GM21390 (cell line): Measurements from ENCODE around the gene NCOA4.
"Not testable (repeated sequence)": the region's sequence is repeated elsewhere in the genome, so short reads cannot be mapped to it uniquely, and the experiment has no call there.

ENCODE experiments used
- ATAC-seq: cut with Tn5 transposase; IDR thresholded peaks from one replicate; pipeline ENCODE4 v1.9.1; 2021; ENCODE audit not compliant: unreplicated experiment

Gene NCOA4

DNA sequence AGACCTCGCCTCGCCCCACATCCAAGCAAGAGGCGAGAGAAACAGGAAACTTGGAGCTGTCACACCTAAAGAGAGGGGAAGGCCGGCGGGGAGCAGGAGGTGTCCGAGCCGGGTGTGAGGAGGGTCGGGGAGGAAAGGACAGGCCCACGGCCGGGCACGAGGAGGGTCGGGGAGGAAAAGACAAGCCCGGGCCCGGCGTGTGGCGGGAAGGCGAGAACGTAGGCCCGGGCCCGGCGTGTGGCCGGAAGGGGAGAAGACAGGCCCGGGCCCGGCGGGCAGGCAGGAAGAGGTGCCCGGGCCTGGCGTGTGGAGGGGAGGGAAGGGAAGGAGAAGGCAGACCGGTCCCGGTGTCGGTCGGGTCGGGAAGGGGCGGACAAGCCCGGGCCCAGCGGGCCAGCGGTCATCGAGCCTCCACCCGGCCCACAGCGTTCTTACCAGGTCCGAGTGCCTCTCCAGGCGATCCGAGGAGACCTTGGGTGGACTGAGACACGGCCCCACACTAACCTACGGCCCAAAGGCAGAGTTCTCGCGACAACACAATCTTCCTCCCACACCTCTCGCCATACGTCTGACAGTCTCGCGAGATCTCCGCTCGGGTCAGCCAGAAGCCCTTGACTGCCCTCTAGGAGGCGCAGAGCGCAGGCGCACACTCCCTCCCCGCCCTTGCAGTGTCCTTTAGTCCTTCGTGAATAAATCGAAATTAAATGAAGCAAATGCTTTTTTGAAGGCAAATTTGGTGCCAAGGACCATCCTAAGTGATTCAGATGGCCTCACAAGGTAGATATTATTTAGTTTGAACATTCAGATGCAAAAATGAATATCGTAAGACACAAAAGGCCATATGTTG is at the start of gene NCOA4:
TSS of gene NCOA4 (minus strand) at position 533 of the 847 bp plus-strand sequence. CDS start 13,943 bp downstream, outside the sequence.
- peak; percentile 98 for ATAC-seq

DNA sequence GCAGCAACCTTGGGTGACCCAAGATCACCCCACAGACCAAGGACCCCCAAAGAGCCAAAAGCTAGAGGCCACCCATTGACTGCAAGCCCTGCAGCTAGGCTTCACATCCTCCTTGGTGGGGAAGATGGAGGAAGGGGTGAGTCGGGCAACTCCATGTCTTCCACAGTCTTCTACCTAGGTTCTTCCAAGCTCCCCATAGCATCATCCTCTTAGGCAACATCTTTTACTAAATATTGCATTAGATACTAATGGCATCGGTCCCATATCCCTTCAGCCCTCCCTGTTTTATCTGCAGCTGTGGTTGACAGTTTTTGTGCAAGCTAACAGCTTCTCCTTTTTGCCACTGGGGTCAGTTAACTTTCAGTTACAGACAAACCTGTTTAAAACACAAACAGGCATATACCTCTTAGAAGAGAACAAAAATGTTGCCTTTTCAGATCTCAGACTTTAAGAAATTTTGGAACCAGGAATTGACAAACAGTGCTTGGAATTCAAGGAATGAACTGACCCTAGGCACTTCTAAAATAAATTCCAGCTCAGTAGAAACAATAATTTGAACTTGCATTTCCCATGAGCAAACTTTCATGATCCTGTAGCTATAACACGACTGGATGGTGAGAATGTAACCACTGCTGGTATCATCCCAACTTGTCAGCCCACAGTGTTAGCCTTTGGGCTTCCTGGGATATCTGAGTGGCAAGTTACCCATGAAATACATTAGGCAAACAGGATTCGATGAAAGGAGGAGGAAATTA is 49.6 kb upstream of the NCOA4 start:
- no peak for ATAC-seq

DNA sequence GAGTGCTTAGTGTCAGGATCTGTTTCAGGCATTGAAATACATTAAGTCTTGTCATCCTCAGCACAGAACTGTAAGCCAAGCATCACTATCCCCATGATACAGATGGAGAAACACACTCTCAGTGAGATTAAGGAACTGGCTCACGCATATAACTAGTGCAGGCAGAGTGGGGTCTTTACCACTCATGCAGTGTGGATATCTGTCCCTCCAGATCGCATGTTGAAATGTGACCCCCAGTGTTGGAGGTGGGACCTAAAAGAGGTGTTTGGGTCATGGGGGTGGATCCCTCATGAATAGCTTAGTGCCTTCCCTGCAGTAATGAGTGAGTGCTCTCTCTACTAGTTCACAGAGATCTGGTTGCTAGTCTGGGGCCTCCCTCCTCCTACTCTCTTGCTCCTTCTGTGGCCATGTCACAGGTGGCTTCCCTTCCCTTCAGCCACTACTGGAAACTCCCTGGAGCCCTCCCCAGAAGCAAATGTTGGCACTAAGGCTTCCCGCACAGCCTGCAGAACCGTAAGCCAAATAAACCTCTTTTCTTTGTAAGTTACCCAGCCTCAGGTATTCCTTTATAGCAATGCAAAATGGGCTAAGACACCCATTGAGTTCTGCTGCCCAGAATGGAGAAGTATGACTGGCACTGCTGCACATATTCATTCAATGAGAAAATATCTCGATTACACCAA is 47.4 kb upstream of the NCOA4 start:
- no peak for ATAC-seq

GRCh38 chr10:46077141-46077554 is 46.7 kb upstream of the NCOA4 start:
- ATAC-seq = no peak

GRCh38 chr10:46075869-46076268 is 45.4 kb upstream of the NCOA4 start:
- no peak for ATAC-seq

GRCh38 chr10:46074196-46074946 is 43.9 kb upstream of the NCOA4 start:
- no peak for ATAC-seq

- no peak for ATAC-seq
These were observed 43.1 kb upstream of the NCOA4 start for GRCh38 chr10:46073564-46073963.

DNA sequence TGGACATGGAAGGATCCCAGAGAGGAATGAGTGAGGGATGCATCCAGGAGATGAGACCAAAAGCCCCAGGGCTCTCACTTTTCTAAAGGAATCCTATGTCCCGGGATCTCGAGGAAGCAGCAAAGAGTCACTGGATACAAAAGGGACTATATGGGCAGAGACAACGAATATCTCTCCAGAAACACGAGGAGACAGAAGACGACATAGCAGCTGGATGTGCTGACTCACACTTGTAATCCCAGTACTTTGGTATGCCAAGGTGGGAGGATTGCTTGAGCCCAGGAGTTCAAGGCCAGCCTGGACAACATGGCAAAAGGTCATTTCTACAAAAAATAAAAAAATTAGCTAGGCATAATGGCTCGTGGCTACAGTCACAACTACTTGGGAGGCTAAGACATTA is 40.3 kb upstream of the NCOA4 start:
- no peak for ATAC-seq

- ATAC-seq = no peak
These were observed 39.5 kb upstream of the NCOA4 start for GRCh38 chr10:46069771-46070463.

DNA sequence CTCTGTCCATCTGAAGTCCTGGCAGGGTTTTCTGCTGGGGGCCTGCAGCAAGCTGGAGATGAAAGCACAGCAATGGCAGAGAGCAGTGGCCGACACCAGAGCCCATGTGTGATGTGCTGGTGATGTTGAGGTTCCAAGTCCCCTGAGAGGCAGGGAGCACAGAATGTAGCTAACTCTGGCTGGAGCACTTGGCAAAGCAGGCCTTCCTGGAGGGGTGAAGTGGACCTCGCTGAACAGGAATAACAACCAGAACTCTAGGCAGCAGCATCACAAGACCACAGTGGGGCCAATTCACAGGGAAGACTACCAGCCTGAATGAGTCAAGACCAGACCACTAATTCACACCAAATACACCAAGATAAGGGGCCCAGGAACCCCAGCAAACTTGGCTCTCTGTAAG is 38.5 kb upstream of the NCOA4 start:
- ATAC-seq = no peak

DNA sequence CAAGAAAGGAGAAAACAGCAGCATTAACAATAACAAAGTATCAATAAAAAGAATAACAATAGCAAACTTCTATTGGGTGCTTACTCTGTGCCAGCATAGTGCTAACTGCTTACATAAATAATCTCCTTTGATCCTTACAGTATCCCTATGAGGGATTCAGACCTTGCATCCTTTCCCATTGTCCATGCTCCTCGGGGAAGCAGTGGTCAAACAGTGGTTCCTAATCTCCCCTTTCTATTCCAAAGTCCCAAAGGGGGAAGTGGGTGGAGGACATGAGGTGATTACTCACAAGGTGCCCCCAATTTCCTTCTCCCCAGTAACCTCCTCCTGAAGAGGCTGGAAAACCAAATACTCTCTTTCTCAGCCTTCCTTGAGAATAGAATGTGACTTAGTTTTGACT is 37.7 kb upstream of the NCOA4 start:
- no peak for ATAC-seq

DNA sequence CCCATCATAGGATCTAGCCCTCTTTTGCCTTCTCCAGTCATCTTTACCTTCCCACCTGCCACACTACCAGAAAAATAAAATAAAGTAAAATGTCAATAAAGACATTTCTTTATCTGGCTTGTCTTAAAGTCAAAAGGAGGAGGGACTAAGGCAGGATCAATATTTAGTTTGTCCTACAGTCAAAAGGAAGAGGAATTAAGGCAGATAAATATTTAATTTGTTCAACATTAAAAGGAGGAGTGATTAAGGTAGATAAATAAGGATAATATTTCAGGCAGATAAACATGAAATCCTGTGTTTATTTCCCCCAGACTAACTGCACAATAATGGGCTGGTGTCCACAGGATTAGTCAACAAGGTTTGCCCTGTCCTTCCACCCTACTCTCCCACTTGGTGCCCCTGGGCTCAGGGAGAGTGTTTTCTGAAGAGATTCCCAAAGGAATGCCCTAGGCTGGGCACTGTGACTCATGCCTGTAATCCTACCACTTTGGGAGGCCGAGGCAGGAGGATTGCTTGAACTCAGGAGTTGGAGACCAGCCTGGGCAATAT is 33.9 kb upstream of the NCOA4 start:
- ATAC-seq = no peak

- ATAC-seq = no peak
These were observed 32.5 kb upstream of the NCOA4 start for GRCh38 chr10:46062723-46063428.

- no peak for ATAC-seq
These were observed 30.3 kb upstream of the NCOA4 start for GRCh38 chr10:46060706-46061105.

- ATAC-seq = not testable (repeated sequence)
These were observed 27.5 kb upstream of the NCOA4 start for GRCh38 chr10:46057927-46058326.

DNA sequence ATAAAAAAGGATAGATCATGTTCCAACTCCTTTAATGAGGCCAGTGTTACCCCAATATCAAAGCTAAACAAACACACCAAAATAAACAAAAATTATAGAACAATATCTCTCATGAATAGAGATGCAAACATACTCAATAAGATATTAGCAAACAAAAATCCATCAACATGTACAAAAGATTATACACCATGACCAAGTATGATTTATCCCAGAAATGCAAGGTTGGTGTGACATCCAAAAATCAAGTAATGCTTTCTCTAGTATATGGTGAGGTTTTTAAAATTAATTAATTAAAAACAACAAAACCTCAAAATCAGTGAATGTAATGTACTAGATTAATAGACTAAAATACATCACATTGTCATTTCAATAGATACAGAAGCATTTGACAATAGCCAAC is 26.6 kb upstream of the NCOA4 start:
- ATAC-seq = no peak

DNA sequence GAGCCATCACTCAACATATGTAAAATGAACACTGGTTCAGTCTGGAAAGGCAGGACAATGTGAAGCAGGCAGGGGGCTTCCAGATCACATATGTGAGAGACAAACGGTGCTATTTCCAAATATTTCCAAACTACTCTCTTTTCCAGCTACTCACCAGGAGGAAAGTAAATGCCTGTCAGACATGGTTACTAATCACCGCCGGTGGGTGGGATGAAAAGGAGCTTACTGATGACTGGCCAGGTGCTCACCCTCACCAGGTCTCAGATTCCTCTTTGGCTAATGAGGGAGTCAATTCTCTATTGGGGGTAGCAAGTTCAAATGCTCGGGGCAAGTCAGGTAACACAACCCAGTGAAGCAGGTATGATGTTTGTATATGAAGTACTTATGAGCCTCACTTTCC is 25.3 kb upstream of the NCOA4 start:
- ATAC-seq = no peak

GRCh38 chr10:46053534-46054434 is 23.4 kb upstream of the NCOA4 start:
- ATAC-seq = no peak
